HG03045 (cell line): ENCODE results near the gene MAGI2.

Experiments used
- ATAC-seq: cut with Tn5 transposase; IDR thresholded peaks from one replicate; pipeline ENCODE4 v1.9.1; 2021; ENCODE audit warnings: mild to moderate bottlenecking, moderate library complexity; ENCODE audit not compliant: unreplicated experiment

The MAGI2 gene

DNA sequence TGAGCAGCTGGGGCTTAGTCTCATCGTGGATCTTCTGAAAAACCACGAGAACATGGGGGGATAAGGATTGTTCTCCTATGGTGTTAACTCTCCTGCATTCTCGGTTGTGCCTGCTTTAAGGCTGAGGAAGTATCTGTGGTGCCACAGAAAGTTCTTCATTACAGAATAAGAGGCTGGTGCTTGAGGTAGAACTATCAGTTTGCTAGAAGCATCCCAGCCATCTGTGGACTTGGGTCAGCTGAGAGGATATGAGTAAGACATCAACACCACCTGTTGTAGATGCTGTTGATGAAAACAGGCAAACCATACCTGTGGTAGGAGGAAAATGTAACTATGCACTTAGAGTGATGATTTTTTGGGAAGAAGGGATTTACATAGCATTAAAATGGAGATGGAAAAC, 1238.3 kb downstream of the MAGI2 start:
- no peak for ATAC-seq

DNA sequence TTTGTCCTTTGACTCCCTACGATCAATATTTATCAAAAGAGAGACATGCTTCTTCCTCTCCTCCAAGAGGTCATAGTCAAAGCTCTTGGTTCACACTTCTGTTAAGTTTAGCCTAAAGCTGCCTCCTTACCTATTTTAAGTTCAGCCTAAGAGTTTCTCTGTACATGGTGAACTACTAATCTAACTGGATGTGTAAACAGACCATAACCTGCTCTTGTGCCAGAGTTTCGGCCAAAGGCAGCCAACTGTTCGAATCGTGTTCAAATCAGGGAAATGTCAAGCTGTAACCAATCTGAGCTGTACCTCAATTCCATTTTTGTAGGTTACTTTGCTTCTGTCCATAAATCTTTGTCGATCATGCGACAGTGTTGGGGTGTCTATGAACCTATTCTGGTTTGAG, 1240.1 kb downstream of the MAGI2 start:
- no peak for ATAC-seq

DNA sequence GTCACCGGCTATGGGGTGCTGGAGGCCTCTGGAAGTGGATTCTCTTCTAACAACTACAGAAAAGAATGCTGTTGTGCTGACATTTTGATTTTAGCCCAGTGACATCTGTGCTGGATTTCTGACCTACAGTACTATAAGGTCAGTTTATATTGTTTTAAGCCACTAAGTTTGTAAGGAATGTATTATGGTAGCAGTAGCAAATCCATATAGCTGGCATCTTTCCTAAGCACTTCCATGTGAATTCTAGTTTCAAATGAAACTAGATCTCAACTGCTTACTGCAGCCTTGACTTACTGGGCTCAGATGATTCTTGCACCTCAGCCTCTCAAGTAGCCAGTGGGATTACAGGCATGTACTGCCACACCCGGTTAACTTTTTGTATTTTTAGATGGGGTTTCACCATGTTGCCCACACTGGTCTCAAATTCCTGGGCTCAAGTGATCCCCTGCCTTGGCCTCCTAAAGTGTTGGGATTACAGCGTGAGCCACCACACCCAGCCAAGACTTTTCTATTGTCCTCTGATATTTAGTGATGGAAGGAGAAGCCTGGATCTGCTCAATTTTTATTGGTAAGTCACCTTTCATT, 1240.9 kb downstream of the MAGI2 start:
- no peak for ATAC-seq

DNA sequence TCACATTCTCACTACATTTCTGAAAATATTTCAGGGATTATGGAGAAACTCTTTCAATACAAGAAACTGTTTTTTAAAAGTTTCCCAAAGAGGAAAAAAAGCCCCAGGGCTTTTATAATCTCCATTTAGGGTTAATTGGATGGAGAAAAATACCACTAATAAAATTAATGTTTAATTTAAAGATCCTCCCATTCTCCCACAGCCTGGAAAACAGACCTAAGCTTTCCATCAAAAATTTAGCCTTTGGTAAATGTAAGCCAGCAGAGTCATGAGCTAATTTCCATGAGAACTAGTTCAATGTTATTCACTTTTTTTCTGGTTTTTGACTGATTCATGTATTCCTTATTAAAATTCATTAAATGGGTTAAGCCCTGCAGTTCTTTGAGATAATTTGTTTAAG, 1246.2 kb downstream of the MAGI2 start:
- no peak for ATAC-seq

DNA sequence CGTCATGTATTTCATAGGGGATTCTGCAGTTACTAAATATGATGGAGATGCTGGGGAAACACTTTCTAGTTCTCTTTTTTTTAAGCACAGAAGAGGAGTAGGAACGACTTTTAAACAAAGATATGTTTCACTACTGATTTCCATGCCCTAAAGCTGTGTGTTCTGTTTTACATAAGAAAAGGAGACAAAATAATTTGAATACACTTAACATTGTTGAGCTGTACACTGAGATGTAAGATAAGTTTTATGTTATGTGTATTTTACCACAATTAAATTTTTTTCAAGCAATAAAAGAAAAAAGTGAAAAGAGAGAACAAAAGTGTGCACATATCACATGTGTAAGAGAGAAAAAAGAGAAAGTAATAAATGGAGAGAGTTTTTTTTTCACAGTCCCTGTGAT, 1246.7 kb downstream of the MAGI2 start:
- no peak for ATAC-seq

DNA sequence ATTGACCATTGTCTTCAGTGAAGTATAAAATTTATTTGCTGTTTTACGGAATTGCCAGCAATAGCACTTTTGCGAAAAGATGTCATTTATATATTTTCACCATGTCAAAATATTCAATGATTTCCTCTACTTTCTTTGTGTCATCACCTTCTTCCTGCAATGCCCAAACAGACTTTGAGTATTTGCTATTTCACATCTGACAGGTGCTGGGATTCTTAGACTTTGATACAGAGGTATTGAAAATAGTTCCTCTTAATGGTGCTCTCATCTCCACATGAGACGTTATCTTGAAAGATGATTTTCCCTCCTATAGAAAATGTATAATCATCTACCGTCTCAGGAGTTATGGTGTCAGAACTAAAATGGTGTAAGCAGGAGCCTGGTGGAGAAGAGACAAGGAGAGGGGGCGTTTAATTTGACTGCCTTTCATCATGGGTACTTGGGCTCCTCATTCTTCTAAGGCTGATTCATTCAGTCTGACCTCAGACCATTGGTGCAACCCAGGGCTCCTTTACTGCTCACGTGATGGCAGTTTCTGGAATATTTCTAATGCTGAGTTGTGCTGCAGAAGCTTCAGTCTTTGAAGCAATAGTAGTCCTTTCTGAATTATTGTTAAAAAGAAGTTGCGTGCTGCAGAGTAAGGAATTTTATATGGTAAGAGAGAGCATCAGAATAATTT, 1250.3 kb downstream of the MAGI2 start:
- no peak for ATAC-seq

DNA sequence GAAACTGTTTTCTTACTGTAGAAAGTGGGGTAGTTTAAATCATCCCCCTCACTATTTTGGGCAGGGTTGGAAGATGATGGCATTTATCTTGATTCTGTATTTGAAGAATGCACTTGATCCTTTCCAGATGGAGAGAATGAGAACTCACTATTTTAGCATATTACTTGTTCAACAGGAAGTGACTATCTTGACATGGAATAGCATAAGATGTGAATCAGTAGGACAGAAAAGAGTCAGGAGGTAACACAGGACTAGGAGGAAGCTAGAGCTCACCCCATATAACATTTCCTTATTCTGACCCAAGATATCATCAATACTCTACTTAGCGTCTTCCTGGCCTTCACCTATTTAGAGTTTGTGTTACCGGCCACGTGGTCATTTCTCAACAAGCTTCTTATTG, 1254.7 kb downstream of the MAGI2 start:
- ATAC-seq, result no peak

DNA sequence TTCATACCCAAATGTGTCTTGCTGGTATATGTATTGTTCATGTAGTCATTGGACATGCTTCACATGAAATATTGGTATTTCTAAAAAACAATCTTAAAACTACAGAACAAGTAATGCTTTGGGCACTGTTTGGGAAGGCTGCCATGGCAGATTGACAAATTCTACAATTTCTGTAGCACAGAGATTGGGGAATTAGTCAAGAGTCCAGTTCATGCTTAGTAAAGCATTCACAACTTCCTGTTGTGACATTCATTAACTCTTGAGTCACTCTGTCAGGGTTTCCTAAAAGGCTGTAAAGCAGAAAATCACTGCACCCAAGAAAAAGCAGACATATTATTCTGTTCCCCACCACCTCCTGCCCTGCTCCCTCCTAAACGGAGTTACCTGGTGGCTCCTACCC, 1256.0 kb downstream of the MAGI2 start:
- no peak for ATAC-seq

DNA sequence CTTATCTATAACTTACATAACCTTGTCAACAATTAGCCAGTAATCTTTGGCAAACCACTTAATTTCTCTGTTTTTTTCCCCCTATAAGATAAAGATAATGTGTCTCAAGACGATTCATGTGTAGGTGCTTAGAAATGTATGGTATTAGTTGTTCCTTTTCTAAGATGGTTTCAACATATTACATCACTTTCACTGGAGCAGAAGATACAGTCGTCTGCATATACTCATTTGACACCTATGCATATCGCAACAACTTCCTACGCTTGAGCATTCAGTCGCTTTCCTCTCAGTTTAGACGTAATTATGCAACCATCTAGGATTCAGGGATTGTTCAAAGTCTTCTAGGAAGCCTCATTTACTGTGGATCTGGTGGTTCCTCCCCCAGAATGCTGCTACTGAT, 1258.2 kb downstream of the MAGI2 start:
- no peak for ATAC-seq

DNA sequence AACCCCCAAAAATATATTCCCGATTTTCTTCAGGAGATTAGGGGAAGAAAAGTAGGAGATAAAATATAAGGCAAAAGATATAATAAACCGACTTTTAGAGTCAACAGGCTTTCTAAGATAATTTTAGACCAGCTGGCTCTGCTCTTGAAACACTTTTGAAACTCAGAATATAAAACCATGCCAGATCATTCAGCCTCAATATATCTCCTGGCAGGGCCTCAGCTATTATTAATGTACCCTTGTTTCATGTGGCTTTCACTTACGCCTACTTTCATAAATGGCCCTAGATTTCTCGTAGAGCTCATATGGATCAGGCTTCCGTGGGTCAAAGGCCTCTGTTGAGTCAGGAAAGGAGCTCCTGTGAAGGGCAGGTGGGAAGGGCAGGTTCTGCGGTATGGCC, 1258.9 kb downstream of the MAGI2 start:
- ATAC-seq, result no peak

DNA sequence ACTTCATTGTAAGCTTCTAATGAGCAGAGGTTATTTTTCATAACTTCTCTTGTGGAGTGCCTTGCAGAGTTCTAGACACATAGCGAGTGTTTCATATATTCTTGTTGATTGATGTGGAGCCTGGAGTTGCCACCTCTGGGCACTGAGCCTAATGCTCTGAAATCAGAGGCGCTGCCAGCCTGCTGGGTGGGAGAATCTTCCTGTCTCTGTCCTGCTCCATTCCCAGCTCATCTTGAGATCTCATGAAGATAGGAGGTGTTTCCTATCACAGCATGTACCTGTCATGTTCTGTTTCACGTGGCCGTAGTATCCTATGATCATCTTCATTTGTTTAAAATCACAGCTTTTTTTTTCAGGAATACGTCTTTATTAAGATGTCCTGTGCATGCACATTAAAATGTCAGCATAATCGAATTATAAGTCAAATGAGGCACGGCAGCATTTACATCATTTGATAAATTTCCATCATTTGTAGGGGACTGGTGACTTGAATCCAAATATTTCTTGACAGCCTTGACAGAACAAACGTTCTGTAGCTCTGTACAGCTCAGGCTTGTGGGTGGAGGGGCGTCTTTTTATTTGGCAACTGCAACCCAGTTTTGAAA, 1261.9 kb downstream of the MAGI2 start:
- no peak for ATAC-seq

DNA sequence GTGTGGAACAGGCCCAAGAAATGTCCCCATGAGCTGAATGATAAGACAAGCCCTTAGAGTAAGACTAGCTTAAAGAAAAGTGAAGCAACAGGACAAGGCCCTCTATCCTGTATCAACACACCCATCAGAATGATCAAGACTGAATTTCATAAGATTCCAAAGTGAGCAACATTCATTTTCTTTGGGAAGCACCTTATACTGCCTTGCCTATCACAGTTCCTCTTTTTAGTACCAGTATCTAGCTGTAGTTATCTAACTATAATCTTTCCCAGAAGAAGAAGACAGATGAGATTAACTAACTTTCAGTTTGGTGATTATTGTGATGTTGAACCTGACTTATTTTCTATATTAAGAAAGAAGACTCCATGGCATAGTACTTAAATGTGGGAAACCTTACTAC, 1263.7 kb downstream of the MAGI2 start:
- ATAC-seq, result no peak

DNA sequence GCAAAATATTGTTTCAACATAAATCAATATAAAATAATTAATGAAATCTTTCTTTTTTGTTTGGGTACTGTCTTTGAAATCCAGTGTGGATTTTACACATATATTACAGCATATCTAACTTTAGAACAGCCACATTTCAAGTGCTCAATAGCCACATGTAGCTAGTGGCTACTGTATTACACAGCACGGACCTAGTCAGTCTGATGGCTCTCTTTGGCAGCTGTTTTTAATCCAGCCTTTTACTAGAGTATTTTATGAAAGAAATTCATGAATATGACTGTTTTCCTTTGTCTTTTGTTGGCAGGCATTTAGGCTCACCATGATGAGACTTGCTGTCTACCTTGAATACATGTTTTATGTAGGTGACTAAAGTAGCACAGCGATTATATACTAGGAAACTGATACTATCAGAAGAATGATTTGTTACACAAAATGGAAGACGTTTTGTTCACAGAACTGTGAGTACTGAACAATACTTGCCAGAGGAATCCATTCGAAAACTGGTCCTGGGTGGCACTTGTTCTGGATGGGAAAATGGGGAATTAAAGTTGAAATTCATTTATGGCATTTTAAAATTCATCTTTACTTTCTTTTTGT, 1268.2 kb downstream of the MAGI2 start:
- ATAC-seq, result no peak

DNA sequence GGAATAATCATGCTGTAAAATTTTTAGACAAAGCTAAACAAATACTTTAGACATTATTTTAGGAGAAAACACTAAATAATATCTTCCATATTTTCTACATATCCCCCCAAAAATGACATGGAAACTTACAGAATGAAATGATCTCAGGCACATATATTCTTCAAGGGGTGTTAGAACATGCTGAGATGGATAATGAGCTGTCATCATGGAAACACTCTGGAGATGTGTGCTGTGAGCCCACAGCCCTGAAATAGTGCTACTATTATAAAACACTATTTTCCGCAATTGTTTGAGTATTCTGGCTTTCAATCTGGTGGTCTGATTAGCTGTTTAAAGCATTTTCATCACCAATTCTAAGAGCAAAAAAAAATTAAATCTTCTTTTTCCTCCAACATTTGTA, 1269.2 kb downstream of the MAGI2 start:
- no peak for ATAC-seq

DNA sequence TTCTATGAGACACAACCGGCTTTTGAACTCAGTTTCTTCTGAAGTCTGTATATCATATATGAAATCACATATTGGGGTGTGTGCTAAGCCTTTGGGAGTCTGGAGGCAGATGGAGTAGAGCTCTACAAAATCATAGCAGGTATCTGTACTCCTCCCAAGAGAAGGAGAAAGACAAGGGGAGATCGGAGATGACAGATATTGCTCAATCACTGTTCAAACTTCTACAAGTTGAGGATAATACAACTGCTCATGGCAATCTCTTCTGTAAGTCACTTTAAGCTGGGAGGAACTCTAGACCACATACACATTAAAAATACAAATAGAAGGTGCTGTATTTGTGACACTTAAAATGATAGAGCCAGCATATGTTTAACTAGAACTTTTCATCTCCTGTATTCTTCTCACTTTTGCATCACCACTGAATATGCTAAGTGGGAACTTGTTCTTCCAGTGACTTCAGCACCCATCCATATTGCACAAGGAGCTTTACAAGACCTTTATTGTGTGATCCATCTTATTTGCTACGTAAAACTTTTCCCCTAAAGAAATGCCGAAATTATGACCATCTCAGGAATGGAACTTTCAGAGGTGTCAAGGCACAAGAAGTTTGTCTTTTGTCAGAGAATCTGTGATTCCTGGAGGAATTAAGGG, 1273.5 kb downstream of the MAGI2 start:
- ATAC-seq, result no peak

DNA sequence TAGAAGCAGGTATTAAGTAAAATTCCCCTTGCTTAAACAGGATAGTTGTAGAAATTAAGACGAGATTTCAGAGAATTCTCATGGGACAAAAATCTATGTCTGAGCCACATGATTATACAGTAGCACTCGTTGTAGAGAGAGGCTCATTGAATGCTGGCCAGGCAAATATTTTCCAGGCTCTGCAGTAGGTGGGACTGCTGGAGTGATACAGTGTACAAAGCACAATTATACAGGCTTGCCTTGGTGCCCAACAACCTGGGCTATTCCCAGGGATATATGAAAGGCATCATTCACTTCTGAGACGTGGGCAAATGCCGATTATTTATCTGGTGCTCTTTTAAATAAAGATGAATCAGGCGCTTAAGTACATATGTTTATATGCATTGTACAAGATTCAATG, 1274.3 kb downstream of the MAGI2 start:
- ATAC-seq, result no peak

DNA sequence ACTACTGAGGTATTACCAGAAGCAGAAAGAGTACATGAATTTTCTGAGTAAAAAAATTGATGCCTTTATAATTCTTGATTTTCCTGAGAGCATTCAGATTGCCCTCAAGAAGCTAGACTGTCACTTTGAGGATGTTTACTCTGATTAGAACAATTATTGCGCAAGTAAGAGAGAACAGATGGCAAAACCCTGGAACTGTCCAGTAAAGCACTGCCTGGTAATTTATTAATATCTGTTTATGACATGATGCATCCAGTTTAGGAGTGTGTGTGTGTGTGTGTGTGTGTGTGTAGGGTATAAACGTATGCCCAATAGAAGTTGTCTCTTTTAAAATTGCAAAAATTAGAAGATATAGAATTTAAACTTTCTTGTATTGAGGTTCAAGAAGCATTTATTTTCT, 1275.1 kb downstream of the MAGI2 start:
- ATAC-seq, result no peak

DNA sequence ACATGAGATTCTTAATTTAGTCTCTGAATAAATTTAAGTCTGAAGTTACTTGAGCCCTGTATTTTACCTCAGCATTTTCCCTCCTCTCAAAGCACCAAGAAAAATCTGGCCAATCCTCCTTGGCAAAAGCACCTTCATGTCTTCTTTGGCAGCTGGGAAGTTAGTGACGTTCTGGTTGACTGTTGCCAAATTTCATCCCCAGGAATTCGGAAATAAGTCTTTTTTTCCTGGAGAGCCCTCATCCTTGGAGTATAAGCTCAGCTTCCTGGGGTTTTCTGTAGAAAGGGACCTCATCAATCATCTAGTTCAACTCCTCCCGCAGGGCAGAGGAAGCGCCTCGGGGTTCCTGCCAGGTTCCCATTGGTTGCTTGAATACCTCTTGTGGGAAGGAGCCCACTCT, 1277.3 kb downstream of the MAGI2 start:
- no peak for ATAC-seq

DNA sequence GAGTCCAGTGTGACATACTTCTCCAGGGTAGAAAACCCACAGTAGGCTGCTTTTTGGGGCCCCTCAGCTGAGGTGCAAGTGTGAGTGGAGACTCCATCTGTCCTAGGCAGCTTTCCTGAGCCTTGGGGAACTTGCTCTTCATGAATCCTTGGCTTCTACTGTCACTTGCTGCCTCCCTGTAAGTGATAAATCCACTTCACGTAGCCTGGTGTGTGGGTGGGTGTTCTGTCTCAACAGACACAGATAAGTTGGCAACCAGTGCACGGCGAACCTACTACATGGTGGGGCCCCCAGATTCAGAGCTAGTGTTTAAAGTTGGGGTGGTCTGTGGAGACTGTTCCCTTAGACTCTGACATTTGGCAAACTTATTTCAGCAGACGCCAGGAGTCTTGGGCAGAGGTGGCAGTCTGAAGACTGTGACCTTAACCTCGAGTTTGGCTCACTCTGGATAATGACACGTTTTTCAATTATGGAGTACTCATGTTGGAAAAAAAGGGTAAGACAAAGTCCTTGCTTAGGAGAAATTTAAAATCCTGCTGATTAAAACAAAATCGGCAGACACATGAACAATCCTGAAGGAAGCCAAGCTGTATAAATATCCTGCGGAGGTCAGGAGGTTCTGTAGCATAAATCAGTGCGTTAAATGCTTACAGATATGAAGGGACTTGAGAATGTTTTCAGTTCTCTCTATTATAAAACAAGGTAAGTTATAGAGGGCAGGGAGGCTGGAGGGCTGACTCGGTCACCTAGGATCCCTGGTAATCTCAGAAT, 1278.0 kb downstream of the MAGI2 start:
- ATAC-seq, result no peak

DNA sequence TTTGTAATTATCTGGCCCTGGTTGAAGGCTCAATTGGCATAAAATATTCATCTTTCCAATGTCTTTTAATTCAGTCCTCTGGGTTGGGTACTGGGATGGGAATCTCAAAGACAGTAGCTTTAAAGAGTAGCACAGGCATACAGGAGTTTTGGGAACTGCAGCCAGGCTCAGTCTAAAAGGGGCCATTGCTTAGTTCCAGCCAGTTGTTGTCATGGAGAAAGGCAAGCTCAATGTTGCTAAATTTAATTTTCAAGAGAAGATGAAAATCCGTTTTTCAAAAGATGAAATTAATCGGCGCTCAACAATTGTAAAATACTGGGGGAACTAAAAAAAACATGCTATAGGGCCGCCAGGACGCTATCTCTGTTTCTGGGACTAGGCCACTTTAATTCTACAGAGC, 1279.8 kb downstream of the MAGI2 start:
- ATAC-seq, result no peak

DNA sequence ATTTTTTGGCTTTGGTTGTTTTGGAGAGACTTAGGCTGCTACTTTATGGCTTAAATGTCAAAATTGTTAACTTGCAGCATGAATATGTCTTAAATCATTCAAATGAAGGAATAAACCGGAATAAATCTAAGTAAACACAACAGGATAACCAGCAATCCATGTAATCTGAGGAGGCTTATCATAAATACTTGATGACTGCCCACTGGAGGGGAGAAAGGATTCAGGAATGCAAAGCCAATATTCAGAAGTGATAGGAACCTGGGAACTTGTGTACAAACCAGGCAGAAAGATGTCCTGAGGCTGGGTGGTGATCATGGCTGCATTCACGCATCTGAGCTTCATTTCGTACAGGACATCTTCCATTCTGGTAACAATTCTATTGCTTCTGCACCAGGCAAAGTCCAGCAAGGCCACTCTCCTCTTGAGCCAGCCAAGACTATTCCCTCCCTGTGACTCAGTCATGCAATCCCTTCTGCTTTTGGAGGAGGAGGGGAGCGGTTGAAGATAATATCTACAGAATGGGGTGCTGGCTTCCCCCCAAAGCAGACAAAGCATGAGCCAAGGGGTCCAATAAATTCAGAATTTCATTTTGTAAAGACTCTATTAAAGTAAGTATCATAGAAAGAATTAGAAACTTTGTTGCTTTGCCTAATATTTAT, 1280.4 kb downstream of the MAGI2 start:
- ATAC-seq, result no peak
